HCT116 (cell line): ENCODE results near the gene TRERF1. TPM values are rescaled to one million over a fixed set of nuclear protein-coding genes. Genes with fewer than 3 reads are reported as not detected.

Source experiments
- ATAC-seq: fragments of 200-7000 bp; cut with Tn5 transposase; 2 replicates; pipeline ENCODE4 v1.9.1; 2020; ENCODE audit warnings: mild to moderate bottlenecking, moderate library complexity
- BruUV-seq: library from RNA; stranded (reverse); fragments of 400-500 nt; replicated peaks from 2 replicates; lab custom pipeline; 2021; lab: Mats Ljungman, UMichigan
- CTCF ChIA-PET: fragments of 300-600 bp; sonication (Branson Sonifier 250); formaldehyde crosslinking; loops from one replicate; lab custom pipeline; 2021; ENCODE audit warnings: antibody characterized with exemption; lab: Charles Lee
- POLR2A ChIA-PET: fragments of 300-600, 350-600 bp; sonication (Branson Sonifier 250); formaldehyde crosslinking; loops from one replicate; lab custom pipeline; 2021; ENCODE audit warnings: antibody characterized with exemption; lab: Charles Lee
- RAD21 ChIA-PET, 2 experiments: fragments of 300-600 bp; sonication (Branson Sonifier 250); formaldehyde crosslinking; loops; one replicate each; lab custom pipeline; 2023; ENCODE audit warnings: low total read pairs in 2 of 2; ENCODE audit not compliant: uncharacterized antibody in 2 of 2, unreplicated experiment in 2 of 2, low non-redundant PET in 1 of 2; lab: Charles Lee
- DNase-seq: peaks from one replicate; pipeline ENCODE4 v3.0.0-alpha.2; 2010; ENCODE audit warnings: low read depth, low spot score
- H2AFZ ChIP-seq: fragments of 200-600 bp; shearing (Covaris generic), sonication (generic); 2 replicates; pipeline ENCODE4 v1.6.1; 2017; ENCODE audit warnings: low read depth, mixed run types, mixed read lengths, antibody characterized with exemption, low read length; ENCODE audit not compliant: poor library complexity, severe bottlenecking
- H3K27ac ChIP-seq: 2 replicates; pipeline ENCODE4 v1.5.1; 2012; ENCODE audit warnings: low read depth, low read length
- H3K27me3 ChIP-seq: fragments of 200-600 bp; sonication (generic); 2 replicates; pipeline ENCODE4 v1.6.1; 2016; ENCODE audit warnings: mixed run types, low read length, mixed read lengths; ENCODE audit not compliant: insufficient read depth
- H3K36me3 ChIP-seq, 2 experiments: fragments of 200-500 bp in 1 of 2; fragments of 200-600 bp in 1 of 2; sonication (Bioruptor generic) in 1 of 2; sonication (generic) in 1 of 2; 2 replicates each; pipeline versions ENCODE4 v1.5.1 to v1.6.1; 2014 to 2016; ENCODE audit warnings: low read length in 2 of 2, inconsistent platforms in 1 of 2, mixed read lengths in 1 of 2, mixed run types in 1 of 2; ENCODE audit not compliant: insufficient read depth in 2 of 2, control insufficient read depth in 1 of 2
- H3K4me1 ChIP-seq, 2 experiments: fragments of 200-600 bp in 1 of 2; sonication (generic) in 1 of 2; 2 replicates each; pipeline versions ENCODE4 v1.5.1 to v1.6.1; 2012 to 2017; ENCODE audit warnings: low read length in 2 of 2, inconsistent platforms in 1 of 2, mild to moderate bottlenecking in 1 of 2, mixed read lengths in 1 of 2, mixed run types in 1 of 2, moderate library complexity in 1 of 2; ENCODE audit not compliant: insufficient read depth in 2 of 2, control insufficient read depth in 1 of 2
- H3K4me2 ChIP-seq: fragments of 200-600 bp; sonication (generic); 2 replicates; pipeline ENCODE4 v1.6.1; 2017; ENCODE audit warnings: mixed run types, low read length, mixed read lengths
- H3K4me3 ChIP-seq, 2 experiments: fragments of 200-600 bp in 1 of 2; sonication (generic) in 1 of 2; replicated peaks in 1 of 2; 2 replicates each; pipeline ENCODE4 v1.5.1; 2011 to 2016; ENCODE audit warnings: low read length in 2 of 2, control low read depth in 1 of 2, low read depth in 1 of 2, mild to moderate bottlenecking in 1 of 2, mixed read lengths in 1 of 2, mixed run types in 1 of 2
- H3K79me2 ChIP-seq: fragments of 200-600 bp; sonication (generic); 2 replicates; pipeline ENCODE4 v1.6.1; 2017; ENCODE audit warnings: mild to moderate bottlenecking, mixed run types, low read length, moderate library complexity, mixed read lengths; ENCODE audit not compliant: insufficient read depth
- H3K9ac ChIP-seq: fragments of 200-600 bp; sonication (generic); 2 replicates; pipeline ENCODE4 v1.6.1; 2016; ENCODE audit warnings: low read length, mixed read lengths
- H3K9me2 ChIP-seq: fragments of 200-600 bp; sonication (generic), shearing (Covaris generic); 2 replicates; pipeline ENCODE4 v1.6.1; 2017; ENCODE audit warnings: mixed run types, mild to moderate bottlenecking, moderate library complexity; ENCODE audit not compliant: insufficient read depth
- H3K9me3 ChIP-seq, 2 experiments: fragments of 200-500 bp in 1 of 2; fragments of 200-600 bp in 1 of 2; sonication (Bioruptor generic) in 1 of 2; sonication (generic) in 1 of 2; 2 replicates each; pipeline ENCODE4 v1.6.1; 2014 to 2017; ENCODE audit warnings: low read length in 2 of 2, mixed read lengths in 2 of 2, inconsistent platforms in 1 of 2, low read depth in 1 of 2, mild to moderate bottlenecking in 1 of 2, mixed run types in 1 of 2, moderate library complexity in 1 of 2; ENCODE audit not compliant: control insufficient read depth in 1 of 2, insufficient read depth in 1 of 2
- H4K20me1 ChIP-seq: fragments of 200-600 bp; sonication (generic), shearing (Covaris generic); 2 replicates; pipeline ENCODE4 v1.6.1; 2017; ENCODE audit warnings: mixed run types, mild to moderate bottlenecking, moderate library complexity; ENCODE audit not compliant: insufficient read depth
- ATF3 ChIP-seq: IDR thresholded peaks from 2 replicates; pipeline ENCODE4 v1.6.1; 2012
- EZH2 ChIP-seq: fragments of 200-600 bp; sonication (generic); IDR thresholded peaks from 2 replicates; pipeline ENCODE4 v1.6.1; 2017; ENCODE audit warnings: antibody characterized with exemption, mixed run types
- EZH2phosphoT487 ChIP-seq: fragments of 200-600 bp; IDR thresholded peaks from 2 replicates; pipeline ENCODE4 v1.6.1; 2018; ENCODE audit warnings: antibody characterized with exemption, borderline replicate concordance
- FOSL1 ChIP-seq: IDR thresholded peaks from 2 replicates; pipeline ENCODE4 v1.6.1; 2012; ENCODE audit warnings: low read depth
- JUND ChIP-seq: IDR thresholded peaks from 2 replicates; pipeline ENCODE4 v1.6.1; 2012
- MAX ChIP-seq: IDR thresholded peaks from 2 replicates; pipeline ENCODE4 v1.6.1; 2012
- POLR2AphosphoS5 ChIP-seq: IDR thresholded peaks from 2 replicates; pipeline ENCODE4 v1.6.1; 2011; ENCODE audit warnings: mild to moderate bottlenecking, low read depth, low read length, moderate library complexity
- TCF7L2 ChIP-seq: IDR thresholded peaks from 2 replicates; pipeline ENCODE4 v1.7.0; 2011; ENCODE audit warnings: borderline replicate concordance, inconsistent platforms; ENCODE audit not compliant: insufficient read depth, insufficient read length; ENCODE audit errors: extremely low read depth
- YY1 ChIP-seq: IDR thresholded peaks from 2 replicates; pipeline ENCODE4 v1.6.1; 2011; ENCODE audit warnings: low read length, low read depth, moderate library complexity, mild to moderate bottlenecking; ENCODE audit not compliant: insufficient replicate concordance; ENCODE audit errors: extremely low read depth
- ZBTB33 ChIP-seq: IDR thresholded peaks from 2 replicates; pipeline ENCODE4 v1.6.1; 2011; ENCODE audit warnings: mild to moderate bottlenecking, low read length, moderate library complexity; ENCODE audit not compliant: insufficient replicate concordance; ENCODE audit errors: extremely low read depth
- intact Hi-C: fragments of 100-400 bp; cut with micrococcal nuclease; formaldehyde crosslinking; loops from 2 replicates; pipeline ENCODE4 v1.10.0; 2022
- total RNA-seq: library from RNA; stranded (reverse); gene quantifications from one replicate; pipeline ENCODE4 v1.2.1, GENCODE V29; 2021; ENCODE audit not compliant: unreplicated experiment

Gene TRERF1
- total RNA-seq, 1 experiment from 2014 or later, result 12.4 TPM

DNA sequence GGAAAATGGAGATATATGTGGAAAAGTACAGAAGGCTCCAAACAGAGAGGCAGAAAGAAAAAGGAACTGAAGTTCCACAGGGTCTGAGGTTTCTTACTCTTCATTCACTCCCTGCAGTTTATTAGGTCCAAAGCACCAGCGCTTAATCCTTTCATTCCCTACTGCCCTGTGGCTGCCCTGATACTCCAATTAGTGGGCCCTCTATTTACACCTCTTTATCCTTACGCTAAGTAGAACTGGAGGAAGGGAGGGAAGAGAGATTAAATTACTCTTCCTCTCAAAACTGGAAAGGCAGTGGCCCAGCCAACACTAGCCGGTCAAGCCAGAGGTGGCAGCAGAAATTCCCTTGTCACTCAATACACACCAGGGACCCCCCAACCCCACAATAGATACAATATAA lies 20.4 kb downstream of the TRERF1 start:
- ChIA-PET CTCF (interaction anchor here (1.3 kb wide), 1 partner anchor 116 kb away, joined by 3 read pairs; no protein-coding TSS in a partner anchor), RAD21 (no interaction called here), POLR2A (no interaction called here)
- Histone ChIP-seq H3K27ac (no peak overlapping the region), H3K4me3 (no peak overlapping the region), H3K4me1 (peaks cover 4 to 8% of the 10 kb centered on the region in 2 experiments; a peak in 3 of 4 replicates), H3K79me2 (no peaks in the 10 kb centered on the region), H2AFZ (no peak overlapping the region), H3K9ac (no peak overlapping the region), H4K20me1 (no peaks in the 10 kb centered on the region), H3K4me2 (no peak overlapping the region), H3K27me3 (no peaks in the 10 kb centered on the region), H3K9me3 (peaks cover 10 to 16% of the 10 kb centered on the region in 2 experiments; a peak in 3 of 4 replicates), H3K36me3 (0 out of 4 replicates have a peak, but pooled peaks cover 0 to 2% of the 10 kb centered on the region in 2 experiments), H3K9me2 (no peaks in the 10 kb centered on the region)
- BruUV-seq, result no TSS peak
- ATAC-seq, result no peak
- intact Hi-C loops, result no loop called here
- TF ChIP-seq ZBTB33 (no peak), MAX (no peak), POLR2AphosphoS5 (no peak), EZH2phosphoT487 (no peak), TCF7L2 (no peak), EZH2 (no peak), FOSL1 (no peak), JUND (no peak), YY1 (no peak), ATF3 (no peak)
- DNase-seq, result no peak
